Osteocyte (in vitro differentiated cells): ENCODE results near the gene SSTR5. TPM values are rescaled to one million over a fixed set of nuclear protein-coding genes. Genes with fewer than 3 reads are reported as not detected.

Experiments used
- DNase-seq: peaks from one replicate; pipeline ENCODE4 v3.0.0; 2021; ENCODE audit warnings: mixed read lengths; ENCODE audit not compliant: unreplicated experiment; ENCODE audit errors: extremely low spot score
- H3K27ac Mint-ChIP-seq: one replicate; pipeline ENCODE4 v1.8.0; 2021; ENCODE audit warnings: mild to moderate bottlenecking, mixed read lengths; ENCODE audit not compliant: unreplicated experiment
- H3K27me3 Mint-ChIP-seq: one replicate; pipeline ENCODE4 v1.8.0; 2021; ENCODE audit warnings: mixed read lengths; ENCODE audit not compliant: unreplicated experiment
- H3K36me3 Mint-ChIP-seq: one replicate; pipeline ENCODE4 v1.8.0; 2021; ENCODE audit warnings: mixed read lengths; ENCODE audit not compliant: unreplicated experiment
- H3K4me1 Mint-ChIP-seq: one replicate; pipeline ENCODE4 v1.8.0; 2021; ENCODE audit warnings: mixed read lengths; ENCODE audit not compliant: unreplicated experiment
- H3K4me3 Mint-ChIP-seq: one replicate; pipeline ENCODE4 v1.8.0; 2021; ENCODE audit warnings: mild to moderate bottlenecking, moderate library complexity, mixed read lengths; ENCODE audit not compliant: unreplicated experiment
- H3K9me3 Mint-ChIP-seq: one replicate; pipeline ENCODE4 v1.8.0; 2021; ENCODE audit warnings: mixed read lengths; ENCODE audit not compliant: unreplicated experiment
- total RNA-seq: library from RNA; stranded (reverse); gene quantifications from 2 replicates; pipeline ENCODE4 v1.2.1, GENCODE V29; 2021
- TF ChIP-seq, protein P1 (sequence below): fragments of 200-600 bp; sonication (generic); IDR thresholded peaks from 2 replicates; pipeline ENCODE4 v1.5.0; 2021; ENCODE audit warnings: antibody characterized with exemption, mild to moderate bottlenecking, moderate library complexity

The SSTR5 gene
- total RNA-seq, 1 donor from 2014 or later: not detected

DNA sequence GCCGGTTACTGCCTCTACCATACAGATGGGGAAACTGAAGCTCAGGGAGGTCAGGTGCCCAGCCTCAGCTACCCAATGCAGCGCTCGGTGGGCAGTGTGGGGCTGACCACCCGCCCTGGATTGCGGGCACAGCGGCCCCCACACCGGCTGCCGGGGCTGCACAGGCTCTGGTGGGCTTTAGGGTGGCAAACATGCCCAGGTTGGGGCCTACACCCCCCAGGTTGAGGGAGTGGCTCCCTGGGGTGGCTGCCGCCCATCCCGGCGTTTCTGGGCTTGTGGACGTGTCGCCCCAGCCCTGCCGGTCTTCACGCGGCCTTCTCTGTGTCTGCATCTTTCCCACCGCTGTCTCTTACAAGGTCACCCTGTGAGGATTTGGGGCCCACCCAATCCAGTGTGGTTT lies 40.9 kb upstream of the SSTR5 start:
- TF ChIP-seq, protein P1, sequence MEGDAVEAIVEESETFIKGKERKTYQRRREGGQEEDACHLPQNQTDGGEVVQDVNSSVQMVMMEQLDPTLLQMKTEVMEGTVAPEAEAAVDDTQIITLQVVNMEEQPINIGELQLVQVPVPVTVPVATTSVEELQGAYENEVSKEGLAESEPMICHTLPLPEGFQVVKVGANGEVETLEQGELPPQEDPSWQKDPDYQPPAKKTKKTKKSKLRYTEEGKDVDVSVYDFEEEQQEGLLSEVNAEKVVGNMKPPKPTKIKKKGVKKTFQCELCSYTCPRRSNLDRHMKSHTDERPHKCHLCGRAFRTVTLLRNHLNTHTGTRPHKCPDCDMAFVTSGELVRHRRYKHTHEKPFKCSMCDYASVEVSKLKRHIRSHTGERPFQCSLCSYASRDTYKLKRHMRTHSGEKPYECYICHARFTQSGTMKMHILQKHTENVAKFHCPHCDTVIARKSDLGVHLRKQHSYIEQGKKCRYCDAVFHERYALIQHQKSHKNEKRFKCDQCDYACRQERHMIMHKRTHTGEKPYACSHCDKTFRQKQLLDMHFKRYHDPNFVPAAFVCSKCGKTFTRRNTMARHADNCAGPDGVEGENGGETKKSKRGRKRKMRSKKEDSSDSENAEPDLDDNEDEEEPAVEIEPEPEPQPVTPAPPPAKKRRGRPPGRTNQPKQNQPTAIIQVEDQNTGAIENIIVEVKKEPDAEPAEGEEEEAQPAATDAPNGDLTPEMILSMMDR: no peak
- DNase-seq: no peak
- Mint-ChIP-seq H3K36me3 (no peaks in the 10 kb centered on the region), H3K27me3 (peaks cover 4% of the 10 kb centered on the region), H3K27ac (no peak overlapping the region), H3K4me1 (no peaks in the 10 kb centered on the region), H3K9me3 (no peaks in the 10 kb centered on the region), H3K4me3 (no peak overlapping the region)

DNA sequence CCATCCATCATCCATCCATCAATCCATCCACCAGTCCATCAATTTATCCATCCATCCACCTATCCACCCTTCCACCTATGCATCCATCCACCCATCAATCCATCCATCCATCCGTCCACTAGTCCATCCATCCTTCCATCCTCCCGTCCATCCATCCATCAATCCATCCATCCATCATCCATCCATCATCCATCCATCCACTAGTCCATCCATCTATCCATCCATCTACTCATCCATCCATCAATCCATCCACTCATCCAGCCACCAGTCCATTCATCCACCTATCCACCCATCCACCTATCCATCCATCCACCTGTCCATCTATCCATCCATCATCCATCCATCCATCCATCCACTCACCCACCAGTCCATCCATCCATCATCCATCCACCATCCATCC lies 39.9 kb upstream of the SSTR5 start:
- Mint-ChIP-seq H3K27me3 (peaks cover 2% of the 10 kb centered on the region), H3K4me1 (no peaks in the 10 kb centered on the region), H3K9me3 (no peaks in the 10 kb centered on the region), H3K4me3 (no peak overlapping the region), H3K36me3 (no peaks in the 10 kb centered on the region), H3K27ac (no peak overlapping the region)
- DNase-seq: no peak
- TF ChIP-seq, protein P1: no peak

DNA sequence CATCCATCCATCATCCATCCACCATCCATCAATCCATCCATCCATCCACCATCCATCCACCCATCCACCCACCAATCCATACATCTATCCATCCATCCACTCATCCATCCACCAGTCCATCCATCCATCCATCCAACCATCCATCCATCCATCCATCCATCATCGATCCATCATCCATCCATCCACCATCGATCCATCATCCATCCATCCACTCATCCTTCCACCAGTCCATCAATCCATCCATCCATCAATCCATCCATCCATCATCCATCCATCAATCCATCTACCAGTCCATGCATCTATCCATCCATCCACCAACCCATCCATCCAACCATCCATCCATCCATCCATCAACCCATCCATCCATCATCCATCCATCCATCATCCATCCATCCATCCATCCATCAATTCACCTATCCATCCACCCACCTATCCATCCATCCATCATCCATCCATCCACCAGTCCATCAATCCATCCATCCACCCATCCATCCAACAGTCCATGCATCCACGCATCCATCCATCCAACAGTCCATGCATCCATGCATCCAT lies 39.3 kb upstream of the SSTR5 start:
- no peak for DNase-seq
- TF ChIP-seq, protein P1: no peak
- H3K9me3 Mint-ChIP-seq: no peaks in the 10 kb centered on the region
- no peak overlapping the region for H3K4me3 Mint-ChIP-seq
- no peaks in the 10 kb centered on the region for H3K4me1 Mint-ChIP-seq
- no peaks in the 10 kb centered on the region for H3K36me3 Mint-ChIP-seq
- H3K27ac Mint-ChIP-seq: no peak overlapping the region
- peaks cover 2% of the 10 kb centered on the region for H3K27me3 Mint-ChIP-seq

DNA sequence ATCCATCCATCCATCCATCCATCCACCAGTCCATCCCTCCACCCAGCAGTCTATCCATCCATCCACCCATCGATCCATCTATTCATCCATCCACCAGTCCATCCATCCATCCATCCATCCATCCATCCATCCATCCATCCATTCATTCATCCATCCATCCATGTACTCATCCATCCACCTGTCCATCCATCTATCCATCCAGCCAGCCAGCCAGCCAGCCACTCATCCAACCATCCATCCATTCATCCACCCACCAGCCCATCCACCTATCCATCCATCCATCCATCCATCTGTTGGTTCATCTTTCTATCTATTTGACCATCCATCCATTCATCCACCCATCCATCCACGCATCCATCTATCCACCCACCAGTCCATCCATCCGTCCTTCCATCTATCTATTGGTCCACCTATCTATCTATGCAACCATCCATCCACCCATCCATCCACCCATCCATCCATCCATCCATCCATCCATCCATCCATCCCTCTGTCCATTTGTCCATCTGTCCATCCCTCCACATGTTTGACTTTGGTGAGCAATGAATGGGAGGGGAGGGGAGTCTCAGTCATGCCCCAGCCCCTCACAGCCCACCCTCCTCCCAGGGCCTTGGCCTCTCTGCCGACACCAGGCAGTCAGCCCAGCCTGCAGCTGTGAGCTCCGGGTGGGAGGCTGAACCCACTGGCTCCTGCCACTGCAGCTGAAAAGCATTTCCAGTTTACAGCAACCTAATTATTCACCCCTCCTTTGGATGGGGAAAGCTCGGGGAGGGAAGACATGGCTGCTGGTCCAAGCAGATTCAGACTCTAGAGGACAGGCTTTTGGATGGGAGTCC lies 38.1 kb upstream of the SSTR5 start:
- Mint-ChIP-seq H3K36me3 (no peaks in the 10 kb centered on the region), H3K27ac (no peak overlapping the region), H3K4me3 (no peak overlapping the region), H3K4me1 (no peaks in the 10 kb centered on the region), H3K9me3 (no peaks in the 10 kb centered on the region), H3K27me3 (peaks cover 3% of the 10 kb centered on the region)
- DNase-seq: no peak
- TF ChIP-seq, protein P1: no peak

DNA sequence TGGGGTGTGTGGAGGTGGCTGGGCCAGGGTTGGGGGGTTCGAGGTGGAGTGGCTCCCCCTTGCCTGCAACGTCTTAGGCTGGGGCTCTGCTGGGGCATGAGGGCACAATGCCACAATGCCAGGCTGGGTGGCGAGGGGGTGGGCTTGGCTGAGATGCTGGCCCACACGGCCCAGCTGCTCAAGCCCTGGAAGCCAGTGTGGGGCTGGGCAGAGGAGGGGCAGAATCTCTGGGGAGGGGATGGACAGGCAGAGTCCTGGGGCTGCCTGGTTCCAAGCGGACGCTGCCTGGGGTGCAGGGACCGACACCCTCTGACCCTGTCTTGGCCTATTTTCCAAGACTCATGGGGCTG lies 37.5 kb upstream of the SSTR5 start:
- DNase-seq: no peak
- H3K27ac Mint-ChIP-seq: no peak overlapping the region
- no peaks in the 10 kb centered on the region for H3K36me3 Mint-ChIP-seq
- no peaks in the 10 kb centered on the region for H3K9me3 Mint-ChIP-seq
- peaks cover 3% of the 10 kb centered on the region for H3K27me3 Mint-ChIP-seq
- no peaks in the 10 kb centered on the region for H3K4me1 Mint-ChIP-seq
- TF ChIP-seq, protein P1: no peak
- H3K4me3 Mint-ChIP-seq: no peak overlapping the region
